GM18868 (cell line): ENCODE measurements around the gene CDH26.

Experiments used
- ATAC-seq: cut with Tn5 transposase; IDR thresholded peaks from one replicate; pipeline ENCODE4 v1.9.1; 2021; ENCODE audit warnings: mild to moderate bottlenecking, moderate library complexity; ENCODE audit not compliant: unreplicated experiment

Gene CDH26

GRCh38 chr20:60010689-60011458 lies 52.7 kb downstream of the CDH26 start:
- no peak for ATAC-seq

GRCh38 chr20:60011512-60012507 lies 53.6 kb downstream of the CDH26 start:
- ATAC-seq = no peak

GRCh38 chr20:60013296-60014139 lies 55.3 kb downstream of the CDH26 start:
- no peak for ATAC-seq

GRCh38 chr20:60016406-60016805 lies 58.2 kb downstream of the CDH26 start:
- no peak for ATAC-seq

GRCh38 chr20:60020251-60020650 lies 62.0 kb downstream of the CDH26 start:
- no peak for ATAC-seq

GRCh38 chr20:60021104-60021503 lies 62.9 kb downstream of the CDH26 start:
- ATAC-seq = no peak

- ATAC-seq = no peak
Measured at GRCh38 chr20:60022849-60023248, 64.6 kb downstream of the CDH26 start.

- no peak for ATAC-seq
Measured at GRCh38 chr20:60024245-60024644, 66.0 kb downstream of the CDH26 start.

- ATAC-seq = no peak
Measured at GRCh38 chr20:60024801-60025200, 66.6 kb downstream of the CDH26 start.

GRCh38 chr20:60026010-60026409 lies 67.8 kb downstream of the CDH26 start:
- ATAC-seq = no peak

- no peak for ATAC-seq
Measured at GRCh38 chr20:60030471-60030870, 72.2 kb downstream of the CDH26 start.

- ATAC-seq = no peak
Measured at GRCh38 chr20:60031107-60031506, 72.9 kb downstream of the CDH26 start.

- no peak for ATAC-seq
Measured at GRCh38 chr20:60034231-60035110, 76.2 kb downstream of the CDH26 start.

- no peak for ATAC-seq
Measured at GRCh38 chr20:60035486-60035885, 77.3 kb downstream of the CDH26 start.

- no peak for ATAC-seq
Measured at GRCh38 chr20:60036346-60036745, 78.1 kb downstream of the CDH26 start.

- ATAC-seq = no peak
Measured at GRCh38 chr20:60036746-60037499, 78.7 kb downstream of the CDH26 start.

- no peak for ATAC-seq
Measured at GRCh38 chr20:60038400-60039008, 80.3 kb downstream of the CDH26 start.

GRCh38 chr20:60039526-60039925 lies 81.3 kb downstream of the CDH26 start:
- no peak for ATAC-seq
